Fibroblast of villous mesenchyme (primary cell): ENCODE measurements around the gene TTC39B. TPM values are rescaled to one million over a fixed set of nuclear protein-coding genes. Genes with fewer than 3 reads are reported as not detected.

Experiments used
- DNase-seq: peaks from one replicate; pipeline ENCODE4 v3.0.0-alpha.2; 2010; ENCODE audit warnings: low read depth
- H3K4me3 ChIP-seq: 2 replicates; pipeline ENCODE4 v1.5.1; 2011; ENCODE audit warnings: low read depth, mild to moderate bottlenecking, low read length
- total RNA-seq: library from RNA; depleted of rRNA; stranded (reverse); fragments of >200 nt; gene quantifications from 2 replicates; pipeline ENCODE4 v1.2.3, GENCODE V29; 2012
- TF ChIP-seq, protein P1 (sequence below): IDR thresholded peaks from 2 replicates; pipeline ENCODE4 v1.5.1; 2012; ENCODE audit warnings: low read depth, mild to moderate bottlenecking, low read length; ENCODE audit not compliant: insufficient read depth

Gene TTC39B
- total RNA-seq, 1 donor: 16.0 TPM

DNA sequence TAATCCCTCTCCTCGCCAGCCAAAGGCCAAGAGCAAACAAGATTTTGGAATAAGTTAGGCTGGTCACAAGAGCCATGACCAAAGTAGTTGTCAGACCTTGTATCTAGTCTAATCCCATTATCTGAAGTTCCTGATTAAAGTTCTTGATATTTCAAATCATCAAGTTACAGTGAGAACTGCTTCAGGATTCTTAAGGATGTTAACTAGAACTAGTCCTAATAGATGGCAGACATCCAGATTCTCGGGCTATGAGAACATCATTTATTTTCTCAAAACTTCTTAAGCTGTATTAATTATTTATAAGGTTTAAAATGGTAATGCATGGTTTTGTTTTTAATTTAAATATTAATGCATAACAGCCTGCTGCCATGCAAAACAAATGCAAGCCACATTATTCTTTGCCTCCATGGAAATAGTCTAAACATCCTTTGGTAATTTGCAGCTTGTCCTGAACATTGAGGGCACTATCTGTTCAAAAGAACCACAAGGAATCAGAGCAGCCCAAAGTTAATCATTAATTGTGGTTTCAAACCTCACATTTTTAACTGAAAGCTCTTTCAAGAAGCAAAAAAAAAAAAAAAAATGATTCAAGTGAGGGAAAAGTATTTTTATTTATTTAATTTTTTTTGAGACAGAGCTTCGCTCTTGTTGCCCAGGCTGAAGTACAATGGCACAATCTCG, 95.1 kb downstream of the TTC39B start:
- H3K4me3 ChIP-seq: no peak overlapping the region
- TF ChIP-seq, protein P1, sequence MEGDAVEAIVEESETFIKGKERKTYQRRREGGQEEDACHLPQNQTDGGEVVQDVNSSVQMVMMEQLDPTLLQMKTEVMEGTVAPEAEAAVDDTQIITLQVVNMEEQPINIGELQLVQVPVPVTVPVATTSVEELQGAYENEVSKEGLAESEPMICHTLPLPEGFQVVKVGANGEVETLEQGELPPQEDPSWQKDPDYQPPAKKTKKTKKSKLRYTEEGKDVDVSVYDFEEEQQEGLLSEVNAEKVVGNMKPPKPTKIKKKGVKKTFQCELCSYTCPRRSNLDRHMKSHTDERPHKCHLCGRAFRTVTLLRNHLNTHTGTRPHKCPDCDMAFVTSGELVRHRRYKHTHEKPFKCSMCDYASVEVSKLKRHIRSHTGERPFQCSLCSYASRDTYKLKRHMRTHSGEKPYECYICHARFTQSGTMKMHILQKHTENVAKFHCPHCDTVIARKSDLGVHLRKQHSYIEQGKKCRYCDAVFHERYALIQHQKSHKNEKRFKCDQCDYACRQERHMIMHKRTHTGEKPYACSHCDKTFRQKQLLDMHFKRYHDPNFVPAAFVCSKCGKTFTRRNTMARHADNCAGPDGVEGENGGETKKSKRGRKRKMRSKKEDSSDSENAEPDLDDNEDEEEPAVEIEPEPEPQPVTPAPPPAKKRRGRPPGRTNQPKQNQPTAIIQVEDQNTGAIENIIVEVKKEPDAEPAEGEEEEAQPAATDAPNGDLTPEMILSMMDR: no peak
- DNase-seq: peak; percentile 14

DNA sequence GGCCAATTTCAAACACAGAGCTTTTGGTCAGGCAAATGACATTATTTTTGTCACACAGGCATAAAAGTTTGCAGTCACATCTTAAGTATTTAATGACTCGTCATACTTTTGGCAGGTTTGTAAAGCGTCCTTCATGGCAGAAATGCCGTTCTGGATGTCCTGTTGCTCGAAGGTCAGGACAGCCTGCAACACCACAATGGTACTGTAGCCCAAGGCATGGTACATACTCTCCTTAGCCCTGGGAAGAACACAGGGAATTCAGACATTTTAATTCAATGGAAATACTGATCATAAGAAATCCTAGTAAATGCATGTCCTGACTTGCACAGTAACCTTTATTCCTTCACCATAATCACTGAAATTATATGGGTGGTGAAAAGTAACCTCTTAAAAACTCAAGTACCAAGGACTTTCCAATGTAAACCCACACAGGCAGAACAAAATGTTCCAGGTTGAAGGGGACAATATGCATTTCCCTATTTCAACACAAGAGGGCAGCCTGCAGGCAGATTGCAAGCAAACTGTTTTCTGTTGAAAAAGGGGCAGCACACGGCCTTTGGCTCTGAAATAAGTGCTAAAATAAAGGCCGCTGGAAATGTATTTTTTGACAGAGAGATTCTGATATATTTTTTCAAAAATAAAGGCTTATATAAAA, 95.7 kb downstream of the TTC39B start:
- DNase-seq: peak; percentile 79
- no peak overlapping the region for H3K4me3 ChIP-seq
- TF ChIP-seq, protein P1: peak; percentile 91

DNA sequence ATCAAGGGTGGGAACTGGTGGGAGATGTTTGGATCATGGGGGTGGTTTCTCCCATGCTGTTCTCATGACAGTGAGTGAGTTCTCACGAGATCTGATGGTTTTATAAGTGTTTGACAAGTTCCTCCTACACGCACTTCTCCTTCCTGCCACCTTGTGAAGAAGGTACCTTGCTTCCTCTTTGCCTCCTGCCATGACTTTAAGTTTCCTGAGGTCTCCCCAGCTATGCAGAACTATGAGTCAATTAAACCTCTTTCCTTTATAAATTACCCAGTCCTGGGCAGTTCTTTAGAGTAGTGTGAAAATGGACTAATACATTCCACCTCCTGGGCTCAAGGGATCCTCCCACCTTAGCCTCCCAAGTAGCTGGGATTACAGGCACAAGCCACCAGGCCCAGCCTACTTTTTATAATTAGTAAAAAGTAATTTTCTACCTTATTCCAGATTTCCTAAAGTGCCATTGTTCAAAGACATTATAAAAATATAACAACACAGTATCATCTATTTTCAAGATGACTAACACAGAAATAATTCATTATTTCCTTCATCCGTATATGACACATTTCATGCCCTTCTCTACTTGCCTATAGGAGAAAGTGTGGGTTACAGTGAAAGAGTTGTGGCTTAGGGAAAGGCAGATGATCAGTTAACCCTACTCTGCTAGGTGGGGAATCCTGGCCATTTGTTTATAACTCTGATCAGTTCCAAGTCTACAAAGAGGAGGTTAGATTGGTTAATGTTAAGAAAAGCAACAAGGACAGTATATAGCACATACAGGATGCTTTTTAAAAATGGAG, 99.9 kb downstream of the TTC39B start:
- DNase-seq: no peak
- TF ChIP-seq, protein P1: no peak
- H3K4me3 ChIP-seq: no peak overlapping the region

DNA sequence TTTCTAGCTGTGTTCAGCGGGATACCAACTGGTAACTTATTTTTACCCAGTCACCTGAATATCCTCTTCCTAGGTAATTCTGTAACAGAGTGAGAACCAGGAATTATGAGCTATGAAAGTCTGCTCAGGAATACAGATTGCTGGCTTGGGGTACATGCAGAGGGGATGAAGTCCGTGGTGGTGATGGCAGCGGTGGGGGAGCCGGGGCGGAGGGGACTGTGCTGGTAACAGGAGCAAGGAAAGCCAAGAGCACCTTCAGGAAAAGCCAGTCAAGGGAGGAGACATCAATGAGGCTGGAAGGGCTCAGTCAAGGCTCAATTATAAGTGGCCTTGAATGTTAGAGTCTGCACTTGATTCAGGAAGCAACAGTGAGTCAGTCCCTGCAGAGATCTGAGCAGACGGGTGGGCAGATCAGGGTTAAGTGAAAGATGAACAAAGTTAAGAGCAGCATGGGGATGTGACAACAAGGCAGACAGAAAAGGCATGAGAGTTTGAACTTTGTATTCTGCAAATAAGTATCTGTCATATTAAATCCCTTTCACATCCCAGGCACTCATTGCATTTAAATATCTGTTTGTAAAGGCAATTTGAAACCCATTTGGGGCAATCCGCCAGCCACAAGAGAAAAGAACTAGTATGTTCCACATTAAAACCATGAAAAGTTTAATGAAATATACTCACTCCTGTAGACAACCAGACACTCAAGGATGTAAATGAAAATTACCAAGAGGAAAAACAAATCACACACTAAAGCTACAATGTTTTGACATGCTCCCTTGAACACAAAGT, 101.2 kb downstream of the TTC39B start:
- no peak overlapping the region for H3K4me3 ChIP-seq
- TF ChIP-seq, protein P1: no peak
- DNase-seq: peak; percentile 56

DNA sequence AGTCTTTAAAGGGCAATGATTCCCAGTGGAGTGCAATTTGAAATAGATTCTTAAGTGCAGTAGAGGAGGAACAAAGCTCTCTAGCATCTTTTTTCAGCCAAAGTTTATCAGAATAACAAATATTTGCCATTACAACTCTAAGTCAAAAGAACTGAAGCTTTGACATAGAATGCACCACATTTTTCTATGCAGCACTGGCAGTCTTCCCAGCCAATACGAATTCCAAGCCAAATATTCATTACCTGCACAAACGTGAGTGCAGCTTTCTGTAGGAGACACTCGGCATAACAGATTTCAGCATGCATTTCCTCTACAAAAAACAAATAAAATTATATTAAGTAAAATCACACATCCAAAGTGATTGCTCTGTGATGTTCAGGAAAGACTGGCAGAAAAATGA, 103.4 kb downstream of the TTC39B start:
- no peak for DNase-seq
- TF ChIP-seq, protein P1: no peak
- H3K4me3 ChIP-seq: no peak overlapping the region

DNA sequence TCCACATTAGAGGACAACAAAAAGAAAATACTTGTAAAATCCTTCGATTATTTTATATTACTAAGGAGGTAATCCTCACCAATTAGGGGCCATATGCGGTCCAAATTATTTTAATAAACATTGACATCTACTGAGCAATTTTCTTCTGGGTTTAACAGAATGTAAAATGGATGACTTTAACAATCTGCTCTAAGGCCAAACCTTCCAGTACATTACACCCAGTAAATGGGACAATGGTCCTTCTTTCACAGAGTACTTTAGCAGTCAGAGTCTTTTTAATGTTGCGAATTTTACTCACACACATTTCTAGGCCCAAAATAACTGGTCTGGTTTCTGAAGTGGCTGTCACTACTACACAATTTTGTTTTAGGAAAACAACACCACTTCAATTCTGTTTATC, 106.9 kb downstream of the TTC39B start:
- TF ChIP-seq, protein P1: no peak
- no peak overlapping the region for H3K4me3 ChIP-seq
- DNase-seq: no peak
